ENCODE measurements around the gene COL11A1.

Gene COL11A1

DNA sequence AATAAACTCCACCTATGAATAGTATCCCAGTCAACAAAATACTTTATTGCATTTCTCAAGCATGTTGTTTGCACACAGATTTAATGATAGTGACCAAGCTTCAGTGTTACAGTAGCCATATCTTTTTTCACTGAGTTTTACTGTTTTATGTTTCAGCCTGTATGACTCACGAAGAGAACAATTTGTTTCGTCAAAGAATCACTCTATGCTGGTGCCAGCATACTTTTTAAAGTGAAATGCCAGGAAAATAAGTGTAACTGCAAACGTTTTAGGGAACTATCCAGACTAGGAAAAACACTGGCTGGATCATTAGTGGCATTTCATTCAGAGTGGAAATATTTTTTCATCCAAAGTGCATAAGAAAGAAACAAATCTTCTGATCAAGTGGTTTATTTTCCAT lies 210.8 kb downstream of the COL11A1 start:
- DNase-seq, result no peak

DNA sequence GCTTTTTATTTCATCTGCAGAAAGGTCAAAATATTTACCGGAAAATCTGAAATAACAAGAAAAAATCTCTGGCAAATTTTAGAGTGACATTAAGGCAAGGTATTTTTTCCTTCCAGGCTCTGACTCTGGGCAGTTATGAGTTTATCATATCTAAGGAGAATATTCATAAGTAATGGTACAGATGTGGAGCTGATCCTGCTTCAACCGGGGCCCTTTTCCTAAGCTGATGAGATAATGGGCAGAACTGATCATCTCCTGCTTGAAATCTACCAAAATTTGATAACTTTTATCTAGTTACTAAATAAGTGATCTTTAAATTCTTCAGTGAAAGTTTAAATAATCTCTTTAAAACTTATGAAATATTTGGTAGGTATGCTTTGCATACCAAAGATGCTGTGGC lies 211.6 kb downstream of the COL11A1 start:
- DNase-seq, result no peak

DNA sequence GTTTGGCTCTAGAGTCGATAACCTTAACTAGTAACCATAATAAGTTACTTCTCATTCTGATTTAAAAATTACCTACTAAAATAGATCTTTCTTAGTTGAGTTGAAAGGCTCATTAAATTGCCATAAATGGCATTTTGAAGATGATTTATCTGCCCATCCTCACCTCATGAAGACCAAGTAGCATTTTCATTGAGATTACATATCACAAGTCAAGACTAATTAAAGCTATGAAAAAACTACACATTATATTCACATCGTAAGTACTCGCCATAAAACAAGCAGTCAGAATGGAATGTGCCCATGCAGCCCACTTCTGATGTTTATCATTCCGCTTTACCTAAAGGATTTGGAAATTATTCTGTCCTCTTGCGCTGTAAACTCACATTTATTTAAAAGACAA lies 212.0 kb downstream of the COL11A1 start:
- DNase-seq, result no peak

DNA sequence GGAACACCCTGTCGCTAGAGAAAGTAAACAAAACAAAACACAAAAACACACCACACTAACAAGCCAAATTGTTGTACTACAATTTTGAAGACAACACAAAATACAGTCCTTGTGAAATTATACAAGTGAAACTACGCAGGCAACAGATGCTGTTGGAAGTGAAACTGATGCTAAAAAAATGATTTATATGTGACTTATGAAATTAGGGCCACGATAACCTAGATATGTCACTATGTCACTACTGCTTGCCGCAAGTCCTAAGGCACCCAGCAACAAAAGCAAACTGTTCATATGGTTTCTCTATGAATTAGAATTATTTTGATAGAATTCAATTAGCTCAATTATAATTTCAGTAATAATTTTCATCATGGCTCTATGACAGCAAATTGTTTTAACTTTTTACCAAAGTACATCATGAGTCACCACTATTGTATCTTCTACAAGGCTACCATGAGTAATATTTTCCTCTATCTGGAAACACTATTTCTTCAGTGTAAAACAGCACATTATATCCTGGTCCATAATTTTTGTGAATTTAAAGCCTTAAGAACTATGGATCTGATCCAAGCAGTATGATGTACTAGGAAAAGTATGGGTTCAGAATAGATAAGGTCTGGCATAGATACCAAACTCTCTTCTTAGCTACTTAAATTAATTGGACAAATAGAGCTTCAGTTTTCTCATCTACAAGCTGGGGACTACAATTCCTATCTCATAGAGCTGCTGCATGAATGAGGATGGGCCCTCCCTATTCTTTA lies 216.3 kb downstream of the COL11A1 start:
- no peak for DNase-seq

GRCh38 chr1:102886638-102887037 lies 221.7 kb downstream of the COL11A1 start:
- no peak for DNase-seq

DNA sequence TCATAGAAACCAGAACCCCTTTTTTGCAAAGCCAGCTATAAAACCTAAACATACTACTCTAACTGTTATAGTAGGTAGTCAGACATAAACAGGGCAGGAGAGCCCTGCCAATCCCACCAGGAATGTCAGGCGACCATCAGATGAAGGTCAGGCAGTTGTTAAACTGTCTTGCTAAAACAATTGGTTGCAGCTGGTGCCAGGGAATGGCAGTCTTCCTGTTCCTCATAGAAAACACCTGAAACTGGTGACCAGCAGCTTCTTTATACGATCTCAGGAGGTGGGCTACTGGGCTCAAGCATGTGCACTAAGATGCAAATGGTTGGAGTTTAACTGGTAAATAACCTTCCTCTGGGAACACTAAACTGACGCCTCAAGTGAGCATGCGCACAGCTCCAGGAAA lies 224.1 kb downstream of the COL11A1 start:
- no peak for DNase-seq

DNA sequence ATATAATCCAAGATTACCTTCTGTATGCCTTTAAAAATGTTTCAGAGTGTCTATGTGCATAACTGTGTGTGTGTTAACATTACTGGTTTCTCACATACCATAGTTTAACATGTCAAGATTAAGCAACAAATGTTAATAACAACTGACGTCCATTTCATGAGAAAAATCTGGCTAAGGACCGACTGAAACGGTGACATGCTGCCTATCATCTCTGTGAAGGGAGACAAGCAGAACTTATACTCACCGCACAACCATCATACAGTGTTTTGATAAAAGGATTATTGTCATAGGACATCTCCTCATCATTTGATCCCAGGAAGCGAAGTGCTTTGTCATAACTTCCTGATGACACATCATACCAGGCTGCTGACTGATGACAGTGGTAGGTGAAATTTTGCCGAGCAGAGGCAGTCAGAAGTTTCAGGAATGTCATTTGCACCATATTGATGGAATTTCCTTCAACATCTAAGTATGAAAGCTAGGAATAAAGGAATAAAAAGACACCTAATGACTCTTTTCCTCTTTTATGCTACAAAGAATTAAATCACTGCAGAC lies 228.8 kb downstream of the COL11A1 start:
- no peak for DNase-seq

DNA sequence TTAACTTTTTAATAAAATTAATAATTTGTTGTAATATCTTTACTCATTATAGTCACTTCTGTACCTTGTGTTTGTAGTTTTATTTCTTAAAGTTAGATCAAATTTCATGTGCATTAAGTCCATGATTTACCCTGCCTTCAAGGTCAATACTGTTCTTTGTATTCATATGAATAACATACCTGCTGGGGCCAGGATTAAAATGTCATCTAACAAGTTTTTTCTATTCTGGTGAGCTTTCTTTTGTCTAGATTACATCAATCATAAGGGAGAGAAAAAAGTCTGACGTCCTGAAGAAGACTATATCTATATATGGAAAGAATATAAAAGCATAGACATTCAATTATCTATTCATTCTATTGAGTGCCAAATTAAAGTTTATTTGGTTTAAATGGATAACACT lies 232.6 kb downstream of the COL11A1 start:
- DNase-seq, result no peak

- no peak for DNase-seq
These were observed 235.8 kb downstream of the COL11A1 start for GRCh38 chr1:102872526-102872925.

DNA sequence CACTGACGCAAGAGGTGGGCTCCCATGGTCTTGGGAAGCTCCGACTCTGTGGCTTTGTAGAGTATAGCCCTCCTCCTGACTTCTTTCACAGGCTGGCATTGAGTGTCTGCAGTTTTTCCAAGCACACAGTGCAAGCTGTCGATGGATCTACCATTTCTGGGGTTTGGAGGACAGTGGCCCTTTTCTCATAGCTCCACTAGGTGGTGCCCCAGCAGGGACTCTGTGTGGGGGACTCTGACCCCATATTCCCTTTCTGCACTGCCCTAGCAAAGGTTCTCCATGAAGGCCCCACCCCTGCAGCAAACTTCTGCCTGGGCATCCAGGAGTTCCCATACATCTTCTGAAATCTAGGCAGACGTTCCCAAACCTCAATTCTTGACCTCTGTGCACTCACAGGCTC lies 236.2 kb downstream of the COL11A1 start:
- DNase-seq, result no peak

- DNase-seq, result no peak
These were observed 244.6 kb downstream of the COL11A1 start for GRCh38 chr1:102863704-102864103.

GRCh38 chr1:102861247-102861646 lies 247.1 kb downstream of the COL11A1 start:
- DNase-seq, result no peak

GRCh38 chr1:102858695-102859094 lies 249.6 kb downstream of the COL11A1 start:
- DNase-seq, result no peak

DNA sequence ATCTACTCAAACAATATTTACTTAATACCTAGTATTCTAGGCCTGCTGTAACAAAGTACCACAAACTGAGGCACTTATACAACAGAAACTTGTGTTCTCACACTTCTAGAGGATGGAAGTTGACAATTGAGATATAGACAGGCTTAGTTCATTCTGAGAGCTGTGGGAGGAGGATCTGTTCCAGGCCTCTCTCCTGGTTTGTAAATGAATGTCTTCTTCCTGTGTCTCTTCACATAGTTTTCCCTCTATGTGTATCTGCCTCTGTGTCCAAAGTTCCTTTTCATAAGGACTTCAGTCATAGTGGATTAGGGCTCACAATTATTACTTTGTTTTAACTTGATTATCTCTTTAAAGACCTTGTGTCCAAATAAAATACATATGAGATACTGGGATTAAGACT lies 251.1 kb downstream of the COL11A1 start:
- DNase-seq, result no peak

DNA sequence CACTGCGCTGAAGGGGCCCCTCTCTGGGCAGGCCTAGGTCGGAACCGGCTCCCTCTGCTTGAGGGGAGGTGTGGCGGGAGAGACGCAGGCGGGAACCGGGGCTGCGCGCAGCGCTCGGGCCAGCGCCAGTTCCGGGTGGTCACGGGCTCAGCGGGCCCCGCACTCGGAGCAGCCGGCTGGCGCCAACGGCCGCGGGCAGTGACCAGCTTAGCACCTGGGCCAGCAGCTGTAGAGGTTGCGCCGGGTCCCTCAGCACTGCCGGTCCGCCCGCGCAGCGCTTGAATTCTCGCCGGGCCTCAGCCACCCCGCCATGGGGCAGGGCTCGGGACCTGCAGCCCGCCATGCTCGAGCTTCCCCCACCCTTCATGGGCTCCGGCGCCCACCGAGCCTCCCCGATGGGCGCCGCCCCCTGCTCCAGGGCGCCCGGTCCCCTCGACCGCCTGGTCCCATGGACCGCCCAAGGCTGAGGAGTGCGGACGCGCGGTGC lies 254.6 kb downstream of the COL11A1 start:
- no peak for DNase-seq

- no peak for DNase-seq
These were observed 255.2 kb downstream of the COL11A1 start for GRCh38 chr1:102853136-102853535.

DNA sequence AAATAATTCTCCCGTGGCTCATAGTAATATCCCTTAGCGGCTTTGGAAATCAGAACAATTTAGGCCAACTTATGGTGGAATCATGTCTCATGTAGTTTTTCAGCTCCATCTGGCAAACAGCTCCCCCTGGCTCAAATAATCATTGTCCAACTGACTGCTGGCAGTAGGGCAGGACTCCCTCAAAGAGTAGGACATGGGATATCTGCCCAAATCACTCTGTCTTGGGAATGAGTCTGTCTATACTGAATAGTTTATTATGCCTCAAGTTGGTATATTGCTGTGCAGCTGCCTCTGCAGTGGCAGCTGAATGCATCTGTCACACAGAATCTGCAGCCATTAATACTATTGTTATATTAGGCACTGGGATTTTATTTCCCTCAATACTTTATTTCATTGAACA lies 255.7 kb downstream of the COL11A1 start:
- no peak for DNase-seq

DNA sequence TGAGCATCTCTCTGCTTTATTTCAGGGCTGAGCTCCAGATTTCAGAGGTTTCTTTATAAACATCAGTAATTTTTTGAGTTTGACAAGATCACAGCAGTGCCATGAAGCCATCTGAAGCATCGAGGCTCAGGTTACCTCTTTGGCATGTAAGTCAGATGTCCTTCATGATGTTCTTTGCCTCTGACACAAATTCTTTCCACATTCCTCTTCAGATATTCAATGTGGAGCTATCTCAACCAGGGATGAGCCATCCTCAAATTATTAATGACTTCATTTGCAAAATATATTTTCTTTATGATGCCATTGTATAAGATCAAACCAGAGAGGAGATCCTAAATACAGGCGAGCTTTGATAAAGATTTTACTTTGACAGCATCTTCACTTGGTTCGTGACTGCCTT lies 256.7 kb downstream of the COL11A1 start:
- no peak for DNase-seq

DNA sequence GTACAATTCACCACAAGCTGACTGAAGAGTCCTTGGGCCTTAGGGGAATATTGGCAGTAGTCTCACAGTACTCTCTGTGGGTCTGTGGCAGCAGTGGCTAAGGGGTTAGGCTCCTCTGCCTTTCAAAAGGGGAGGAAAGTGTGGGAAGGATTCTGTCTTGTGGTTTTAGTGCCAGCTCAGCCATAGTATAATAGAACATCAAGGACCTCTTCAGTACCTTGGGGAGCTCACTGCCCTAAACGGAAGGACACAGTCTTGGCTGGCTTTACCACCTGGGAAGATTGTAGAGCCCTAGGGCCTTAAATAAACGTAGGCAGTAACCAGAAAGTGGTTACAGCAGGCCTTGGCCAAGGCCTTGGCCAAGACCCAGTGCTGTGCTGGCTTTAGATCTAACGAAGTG lies 265.7 kb downstream of the COL11A1 start:
- no peak for DNase-seq

- no peak for DNase-seq
These were observed 267.6 kb downstream of the COL11A1 start for GRCh38 chr1:102840741-102841140.

DNA sequence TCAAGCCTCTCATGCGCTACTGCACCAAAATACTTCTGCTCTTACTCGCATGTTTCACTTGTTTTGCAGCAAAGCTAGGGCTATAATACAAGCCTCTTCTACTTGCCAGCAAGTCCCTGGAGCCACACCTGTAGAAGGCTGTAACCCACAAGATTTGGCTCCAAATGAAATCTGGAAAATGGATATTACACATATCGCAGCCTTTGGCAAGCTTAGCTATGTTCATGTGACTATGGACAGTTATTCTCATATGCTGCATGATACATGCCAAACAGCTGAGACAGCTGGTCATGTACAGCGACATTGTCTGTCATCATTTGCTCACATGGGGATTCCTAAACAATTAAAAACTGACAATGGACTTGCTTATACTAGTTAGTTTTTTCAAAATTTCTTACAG lies 270.3 kb downstream of the COL11A1 start:
- no peak for DNase-seq

- no peak for DNase-seq
These were observed 270.8 kb downstream of the COL11A1 start for GRCh38 chr1:102837551-102837950.

- DNase-seq, result no peak
These were observed 271.3 kb downstream of the COL11A1 start for GRCh38 chr1:102836991-102837390.

GRCh38 chr1:102834688-102835320 lies 273.5 kb downstream of the COL11A1 start:
- no peak for DNase-seq

All from hematopoietic multipotent progenitor cell treated with erythropoietin and hydrocortisone succinate and interleukin-3 and kit ligand, for 8 days (in vitro differentiated cells).